H1 (cell line): ENCODE data around the gene KRTAP4-7.
"Not testable (repeated sequence)": the region's sequence is repeated elsewhere in the genome, so short reads cannot be mapped to it uniquely, and the experiment has no call there.

ENCODE experiments used
- CTCF ChIP-seq, 3 experiments: IDR thresholded peaks; 1 replicate in 2 of 3; 2 replicates in 1 of 3; pipeline versions ENCODE4 v1.5.1 to v1.6.1; 2011; ENCODE audit warnings: low read length in 3 of 3, mild to moderate bottlenecking in 3 of 3, inconsistent platforms in 2 of 3, low read depth in 1 of 3, moderate library complexity in 1 of 3; ENCODE audit not compliant: insufficient read depth in 1 of 3; ENCODE audit errors: control extremely low read depth in 1 of 3
- JUN ChIP-seq: IDR thresholded peaks from 2 replicates; pipeline ENCODE4 v1.6.1; 2011; ENCODE audit warnings: low read depth, mild to moderate bottlenecking, improper control_type of control experiment, low read length
- POLR2AphosphoS5 ChIP-seq: IDR thresholded peaks from 2 replicates; pipeline ENCODE4 v1.6.1; 2011; ENCODE audit warnings: low read depth, low read length

- TF ChIP-seq CTCF (IDR thresholded peaks at IDR 0.05; ENCODE audit: control extremely low read depth in 1 of 3, insufficient read depth in 1 of 3, low read depth in 1 of 3, low read length in 3 of 3); JUN; POLR2AphosphoS5: not testable (repeated sequence)
Measured at GRCh38 chr17:41117846-41118386, 34.0 kb downstream of the KRTAP4-7 start, which contains the start of gene KRTAP4-11.
